ENCODE measurements around the gene LNX1.

Gene LNX1

GRCh38 chr4:53591372-53591892 lies at the start of gene LNX1:
LNX1 (minus strand) TSS chr4:53591486; CDS start chr4:53574002, 17,484 bp downstream.
- DNase-seq, result no peak

DNA sequence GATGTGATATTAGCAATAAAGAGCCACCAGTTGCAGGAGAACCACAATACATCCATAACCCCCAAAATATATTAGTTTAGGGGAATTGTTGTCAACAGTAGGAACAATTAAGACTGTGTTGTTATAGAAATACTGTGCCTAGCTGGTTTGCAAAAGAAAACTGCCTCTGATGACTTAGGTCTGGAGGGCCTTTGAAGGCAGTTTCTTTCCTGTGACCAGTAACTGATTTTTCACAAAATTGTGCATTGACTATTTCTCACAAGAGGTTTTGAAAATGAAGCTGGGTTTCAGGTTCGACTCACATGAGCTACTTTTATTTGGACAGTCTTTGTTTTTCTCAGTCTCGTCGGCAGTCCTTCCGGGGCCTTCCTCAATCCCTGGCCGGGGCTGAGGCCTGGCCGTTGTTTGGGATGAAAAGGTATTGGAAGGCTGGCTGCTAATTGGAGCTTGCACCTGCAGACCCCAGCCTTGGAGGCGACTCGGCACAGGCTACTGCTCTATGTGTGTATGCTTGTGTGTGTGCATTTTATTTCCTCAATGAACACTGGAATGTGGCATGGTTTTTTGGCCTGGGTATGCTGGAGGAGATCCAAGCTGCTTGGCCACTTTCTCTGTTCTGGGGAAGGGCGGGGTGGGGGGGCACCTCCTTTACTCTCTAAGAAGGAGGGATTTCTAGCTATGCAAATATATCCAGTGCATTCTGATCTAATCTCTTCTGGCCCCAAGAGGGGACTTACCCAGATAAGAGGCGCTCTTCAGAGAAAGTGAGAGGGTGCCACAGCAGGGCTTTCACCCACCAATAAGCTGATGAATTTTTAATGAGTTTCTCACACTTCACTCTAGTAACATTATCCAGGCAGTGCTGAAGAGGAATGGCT lies 49.5 kb upstream of the LNX1 start:
- no peak for DNase-seq

DNA sequence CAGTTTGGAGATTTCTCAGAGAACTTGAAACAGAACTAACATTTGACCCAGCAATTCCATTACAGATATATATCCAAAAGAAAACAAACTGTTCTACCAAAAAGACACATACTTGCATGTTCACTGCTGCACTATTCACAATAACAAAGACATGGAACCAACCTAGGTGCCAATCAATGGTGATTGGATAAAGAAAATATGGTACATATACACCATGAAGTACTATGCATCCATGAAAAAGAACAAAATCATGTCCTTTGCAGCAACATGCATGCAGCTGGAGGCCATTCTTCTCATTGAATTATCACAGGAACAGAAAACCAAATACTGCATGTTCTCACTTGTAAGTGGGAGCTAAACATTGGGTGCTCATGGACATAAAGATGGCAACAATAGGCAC lies 47.6 kb upstream of the LNX1 start:
- no peak for DNase-seq

DNA sequence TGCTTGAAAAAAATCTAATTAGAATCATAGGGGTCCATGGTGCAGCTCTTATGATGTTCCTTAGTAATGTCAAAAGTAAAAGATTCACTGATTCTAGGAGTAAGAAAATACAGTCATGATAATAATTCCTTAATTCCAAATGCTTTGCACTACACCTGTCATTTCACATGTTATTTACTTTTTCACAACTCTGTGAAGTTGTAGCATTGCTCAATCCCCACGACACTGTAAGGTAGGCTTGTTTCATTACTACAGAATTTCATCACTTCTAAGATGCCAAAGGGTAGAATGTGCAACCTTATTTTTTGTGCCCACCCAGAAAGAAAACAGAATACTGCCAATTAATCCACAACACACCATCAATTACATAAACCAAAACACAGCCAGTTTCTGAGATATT lies 46.1 kb upstream of the LNX1 start:
- DNase-seq, result no peak

DNA sequence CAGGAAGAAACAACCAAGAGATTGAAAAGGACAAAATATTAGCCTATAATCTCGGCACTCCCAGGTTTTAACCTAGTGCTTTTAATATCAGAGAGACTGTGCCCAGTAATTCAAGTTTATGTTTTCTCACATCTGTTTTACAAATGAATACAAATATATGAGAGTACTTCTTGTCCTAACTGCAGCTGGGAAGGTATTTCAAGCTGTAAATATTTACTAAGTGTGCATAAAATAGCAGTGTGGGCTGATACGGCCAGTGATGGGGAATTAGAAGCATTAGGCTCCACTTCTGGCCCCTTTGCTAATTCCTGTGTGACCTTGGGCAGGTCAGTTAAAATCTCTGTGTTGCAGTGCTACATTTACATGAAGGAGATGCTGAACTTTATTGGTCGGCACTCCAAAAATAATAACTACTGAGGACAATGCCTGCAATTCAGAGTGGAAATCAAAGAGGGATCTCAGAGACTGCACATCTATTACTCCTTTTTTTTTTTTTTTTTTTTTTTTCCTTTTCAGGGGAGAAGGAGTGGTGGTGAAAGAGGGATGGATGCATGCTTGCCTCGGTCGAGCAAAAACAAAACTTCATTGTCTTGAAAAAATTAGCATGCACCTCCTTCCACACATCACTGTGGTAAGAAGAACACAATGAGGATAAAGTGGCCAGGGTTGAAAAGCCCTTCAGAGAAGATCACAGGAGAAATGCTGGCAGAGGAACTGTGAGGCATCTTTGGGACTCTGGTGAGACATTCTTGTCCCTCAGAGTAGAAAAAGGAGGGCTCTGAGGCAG lies 44.6 kb upstream of the LNX1 start:
- no peak for DNase-seq

DNA sequence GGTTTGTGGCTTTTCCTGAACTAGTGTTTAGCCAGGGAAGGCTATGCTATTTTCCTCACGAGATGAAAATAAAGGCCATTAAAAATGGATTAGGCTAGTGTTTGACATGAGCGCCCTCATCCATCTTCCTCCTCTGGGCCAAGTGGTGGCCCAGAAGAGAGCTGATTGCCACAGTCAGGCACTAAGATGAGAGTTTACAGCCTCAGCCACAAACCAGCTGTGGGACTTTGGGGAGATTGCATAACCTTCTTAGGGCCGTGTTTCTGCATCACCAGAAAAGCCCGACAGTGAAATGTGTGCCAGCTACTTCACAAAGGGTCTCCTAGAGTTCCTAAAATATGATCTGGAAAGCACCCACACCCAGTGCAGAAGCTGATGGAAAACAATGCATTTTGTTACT lies 42.3 kb upstream of the LNX1 start:
- no peak for DNase-seq

GRCh38 chr4:53629296-53629695 lies 38.0 kb upstream of the LNX1 start:
- no peak for DNase-seq

DNA sequence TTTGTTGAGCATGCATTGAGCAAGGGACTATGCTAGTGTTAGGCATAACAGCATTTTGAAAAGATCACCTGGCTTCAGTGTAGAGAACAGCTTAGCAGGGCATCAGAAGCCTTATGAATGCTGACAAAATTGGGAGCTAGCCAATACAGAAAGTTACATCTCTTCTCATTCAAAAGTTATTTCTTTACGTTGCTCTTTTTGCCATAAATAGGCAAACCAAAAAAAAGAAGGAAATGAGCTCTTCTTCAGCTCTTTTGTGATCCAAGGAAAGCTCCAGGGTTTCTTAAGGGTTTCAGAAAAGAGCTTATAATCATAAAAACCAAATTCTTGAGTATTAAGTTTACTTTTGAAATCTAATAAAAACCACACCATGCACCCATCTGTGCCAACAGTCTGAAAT lies 35.2 kb upstream of the LNX1 start:
- no peak for DNase-seq

GRCh38 chr4:53625888-53626287 lies 34.6 kb upstream of the LNX1 start:
- no peak for DNase-seq

GRCh38 chr4:53622739-53623151 lies 31.5 kb upstream of the LNX1 start:
- DNase-seq, result no peak

GRCh38 chr4:53620956-53621355 lies 29.7 kb upstream of the LNX1 start:
- no peak for DNase-seq

DNA sequence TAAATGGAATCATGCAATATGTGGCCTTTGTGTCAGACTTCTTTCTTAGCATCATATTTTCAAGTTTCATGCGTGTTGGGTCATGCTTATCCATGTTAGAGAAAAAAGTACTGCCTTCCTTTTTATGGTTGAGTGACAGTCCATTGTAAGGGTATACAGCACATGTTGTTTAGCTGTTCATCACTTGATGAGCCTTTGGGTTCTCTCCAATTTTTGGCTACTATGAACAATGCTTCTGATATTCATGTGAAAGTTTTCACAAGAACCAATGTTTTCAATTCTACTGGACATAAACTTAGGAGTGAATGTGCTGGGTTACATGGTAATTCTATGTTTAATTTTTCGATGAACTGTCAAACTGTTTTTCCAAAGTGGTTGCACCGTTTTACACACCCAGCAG lies 28.1 kb upstream of the LNX1 start:
- DNase-seq, result no peak

GRCh38 chr4:53618321-53618720 lies 27.0 kb upstream of the LNX1 start:
- no peak for DNase-seq

DNA sequence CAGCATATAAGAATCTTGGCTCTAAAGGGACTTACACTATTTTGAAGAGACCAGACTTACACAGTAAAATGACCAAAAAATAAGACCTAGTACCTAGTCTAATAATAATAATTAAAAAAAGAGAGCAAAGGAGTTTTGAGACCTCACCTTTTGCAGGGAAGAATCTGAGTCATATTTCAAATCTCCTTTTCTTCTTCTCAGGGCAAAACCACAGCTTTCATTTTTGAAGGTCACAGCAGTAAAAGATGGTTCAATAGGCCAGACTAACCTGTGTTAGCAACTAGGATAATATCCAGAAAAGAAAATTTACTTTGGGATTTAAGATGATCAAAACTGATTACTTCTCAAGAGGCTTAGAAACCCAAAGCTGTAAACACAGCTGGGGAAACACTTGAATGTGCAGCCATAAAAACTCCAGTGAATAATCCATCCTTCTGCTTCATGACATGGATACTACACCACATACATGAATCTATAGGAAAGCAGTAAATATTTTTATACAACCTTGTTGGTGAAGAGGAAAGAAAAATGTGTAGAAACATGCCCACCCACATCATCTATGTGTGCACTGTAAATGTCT lies 25.9 kb upstream of the LNX1 start:
- no peak for DNase-seq

DNA sequence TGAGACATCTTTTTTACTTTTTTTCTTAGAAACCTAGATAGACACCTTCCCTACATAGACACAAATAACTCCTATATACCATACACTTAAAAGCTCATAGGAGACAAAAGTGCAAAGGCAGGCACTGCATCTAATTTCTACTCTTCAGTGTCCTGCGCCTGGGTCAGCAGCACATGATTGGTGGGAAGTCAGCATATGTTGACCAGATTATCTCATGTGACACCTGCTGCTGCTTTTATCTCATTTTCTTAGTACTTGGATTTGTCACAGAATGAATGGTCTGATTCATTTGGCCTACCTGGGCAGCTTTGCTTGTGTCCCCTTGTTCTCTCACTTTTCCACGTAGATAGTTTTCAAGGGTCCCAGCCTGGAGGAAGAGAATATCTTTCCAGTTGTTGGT lies 24.9 kb upstream of the LNX1 start:
- DNase-seq, result no peak

DNA sequence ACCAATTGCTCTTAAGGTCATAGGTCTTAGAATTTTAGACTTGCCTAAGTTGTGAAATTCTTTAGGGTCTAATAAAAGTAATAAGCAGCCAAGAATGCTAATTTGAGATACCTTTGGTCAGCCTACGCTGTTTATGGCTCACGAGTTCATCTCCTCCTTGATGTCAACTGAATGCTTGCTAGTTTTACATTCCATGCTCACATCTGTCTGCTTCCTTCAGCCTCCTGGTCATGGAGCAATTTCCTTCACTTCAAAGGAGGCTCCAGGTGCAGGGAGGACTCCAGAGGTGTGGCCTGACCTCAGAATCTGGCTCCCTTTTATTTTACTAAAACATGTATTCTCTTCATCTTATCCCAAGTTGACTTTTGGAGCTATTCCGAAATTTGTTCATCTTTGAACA lies 23.3 kb upstream of the LNX1 start:
- no peak for DNase-seq

GRCh38 chr4:53613428-53613827 lies 22.1 kb upstream of the LNX1 start:
- no peak for DNase-seq

GRCh38 chr4:53608649-53609048 lies 17.4 kb upstream of the LNX1 start:
- DNase-seq, result no peak

DNA sequence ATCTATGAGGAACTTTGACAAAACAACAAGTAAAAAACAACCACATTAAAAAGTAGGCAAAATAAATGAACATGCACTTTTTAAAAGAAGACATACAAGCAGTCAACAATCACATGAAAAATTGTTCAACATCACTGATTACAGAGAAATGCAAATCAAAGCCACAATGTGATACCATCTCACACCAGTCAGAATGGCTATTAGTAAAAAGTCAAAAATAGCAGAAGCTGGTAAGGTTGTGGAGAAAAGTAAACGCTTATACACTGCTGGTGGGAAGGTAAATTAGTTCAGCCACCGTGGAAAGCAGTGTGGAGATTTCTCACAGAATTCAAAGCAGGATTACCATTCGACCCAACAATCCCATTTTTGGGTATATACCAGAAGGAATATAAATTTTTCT lies 17.0 kb upstream of the LNX1 start:
- no peak for DNase-seq

- DNase-seq, result no peak
These were observed 14.5 kb upstream of the LNX1 start for GRCh38 chr4:53605783-53606182.

- no peak for DNase-seq
These were observed 11.1 kb upstream of the LNX1 start for GRCh38 chr4:53602390-53602789.

DNA sequence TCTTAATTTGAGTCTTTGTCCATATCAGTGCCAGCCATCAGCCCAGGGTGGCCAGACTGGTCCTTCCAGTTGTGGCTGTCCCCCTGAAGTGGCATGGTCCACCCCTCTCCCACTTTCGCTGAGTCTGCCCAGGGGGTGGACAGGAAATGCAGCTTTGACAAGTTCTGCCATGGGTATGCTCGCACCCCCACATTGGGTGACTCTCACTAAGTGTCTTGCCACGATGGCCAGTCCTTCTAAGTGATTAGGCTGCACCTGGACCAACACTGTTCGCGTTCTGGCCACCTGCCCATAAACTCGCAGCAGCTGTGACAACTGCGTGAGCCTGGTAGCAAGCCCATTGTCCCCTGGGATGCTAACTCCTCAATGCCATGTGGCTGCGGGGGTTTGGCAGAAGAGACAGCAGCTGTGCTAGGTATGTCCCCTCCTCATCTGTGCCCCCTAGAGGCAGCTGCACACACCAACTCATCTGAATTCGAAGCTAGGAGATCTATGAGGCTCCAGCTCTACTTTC lies 10.0 kb upstream of the LNX1 start:
- peak; percentile 59 for DNase-seq

- DNase-seq, result no peak
These were observed 8.3 kb upstream of the LNX1 start for GRCh38 chr4:53599632-53600031.
